Stimulated activated CD8-positive, alpha-beta memory T cell treated with anti-CD3 and anti-CD28 coated beads, Interleukin-4, amount 100 ng/mL, for 24 hours (primary cell): ENCODE results near the gene SS18L1.

Experiments
- DNase-seq: peaks from one replicate; pipeline ENCODE4 v3.0.0-alpha.2; 2020; ENCODE audit warnings: low read depth

SS18L1 gene

GRCh38 chr20:62226707-62227590 lies 83.4 kb downstream of the SS18L1 start:
- DNase-seq = no peak

GRCh38 chr20:62227591-62227976 lies 84.0 kb downstream of the SS18L1 start:
- DNase-seq = no peak

DNA sequence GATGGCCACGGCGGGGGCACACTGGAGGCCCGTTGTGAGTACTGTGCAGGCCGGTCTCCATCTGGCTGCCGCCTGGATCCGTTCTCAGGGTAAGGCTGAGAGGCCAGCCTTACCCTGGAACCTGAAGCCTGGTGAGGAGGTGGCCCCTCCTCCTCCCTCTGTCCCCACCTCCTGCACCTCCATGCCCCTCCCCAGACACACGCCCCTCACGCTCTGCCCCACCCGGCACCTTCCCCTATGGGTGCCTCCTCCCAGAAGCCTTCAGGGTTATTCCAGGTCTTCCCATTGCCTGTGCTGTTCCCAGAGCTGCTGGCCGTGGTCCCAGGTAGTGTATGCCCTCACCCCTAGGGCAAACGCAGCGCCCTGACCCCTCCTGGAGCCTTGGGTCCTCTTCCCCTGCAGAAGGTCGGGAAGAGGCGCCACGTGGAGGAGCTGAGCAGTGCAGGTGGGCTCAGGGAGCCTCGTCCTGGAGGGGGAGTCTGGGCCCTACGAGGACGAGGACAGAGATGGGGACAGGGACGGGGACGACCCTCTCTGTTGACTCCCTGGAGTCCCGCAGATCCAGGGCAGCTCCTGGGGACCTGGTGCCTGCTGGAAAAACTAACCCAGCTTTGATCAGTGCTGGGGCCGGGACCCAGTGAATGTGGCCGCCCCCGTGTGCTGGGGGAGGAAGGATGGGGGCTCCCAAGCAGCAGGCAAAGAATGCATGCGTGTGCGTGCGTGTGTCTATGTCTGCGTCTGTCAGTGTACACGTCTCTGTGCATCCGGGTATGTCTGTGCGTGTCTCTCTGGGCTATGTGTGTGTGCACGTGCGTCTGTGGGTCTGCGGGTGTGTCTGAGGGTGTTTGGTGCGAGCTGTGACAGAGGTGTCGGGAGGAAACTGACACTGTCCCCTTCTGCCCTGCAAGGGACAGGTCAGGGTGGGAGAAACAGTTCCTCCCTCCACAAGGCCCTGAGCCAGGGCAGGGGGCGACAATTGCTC lies 84.7 kb downstream of the SS18L1 start:
- DNase-seq = no peak

DNA sequence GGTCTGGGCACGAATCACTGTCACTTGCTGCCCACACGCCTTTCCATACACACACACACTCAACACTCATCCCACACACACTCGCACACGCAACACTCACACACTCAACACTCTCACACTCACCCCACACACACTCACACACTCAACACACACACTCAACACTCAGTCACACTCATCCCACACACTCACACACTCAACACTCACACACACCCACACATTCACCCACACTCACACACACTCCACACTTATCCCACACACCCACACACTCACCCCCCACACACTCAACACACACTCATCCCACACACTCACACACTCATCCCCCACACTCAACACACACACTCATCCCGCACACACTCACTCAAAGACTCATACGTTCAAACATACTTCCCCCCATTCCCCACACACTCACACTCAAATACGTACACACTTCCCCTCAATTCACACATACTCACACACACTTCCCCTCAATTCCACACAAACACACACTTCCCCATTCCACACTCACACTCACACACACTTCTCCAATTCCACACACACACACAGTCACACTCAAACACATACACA lies 85.5 kb downstream of the SS18L1 start:
- no peak for DNase-seq

GRCh38 chr20:62229667-62230066 lies 86.1 kb downstream of the SS18L1 start:
- no peak for DNase-seq

DNA sequence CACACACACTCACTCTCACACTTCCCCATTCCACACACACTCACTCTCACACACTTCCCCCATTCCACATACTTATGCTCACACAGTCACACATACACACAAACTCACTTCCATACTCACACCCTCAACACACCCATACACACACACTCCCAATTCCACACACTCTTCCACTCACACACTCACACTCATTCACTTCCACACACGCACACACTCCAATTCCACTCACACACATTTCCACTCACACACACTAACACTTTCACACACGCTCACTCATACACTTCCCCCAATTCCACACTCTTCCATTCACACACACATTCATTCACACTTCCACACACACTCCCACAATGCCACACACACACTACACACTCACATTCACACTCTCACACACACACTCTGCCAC lies 86.7 kb downstream of the SS18L1 start:
- DNase-seq = no peak

DNA sequence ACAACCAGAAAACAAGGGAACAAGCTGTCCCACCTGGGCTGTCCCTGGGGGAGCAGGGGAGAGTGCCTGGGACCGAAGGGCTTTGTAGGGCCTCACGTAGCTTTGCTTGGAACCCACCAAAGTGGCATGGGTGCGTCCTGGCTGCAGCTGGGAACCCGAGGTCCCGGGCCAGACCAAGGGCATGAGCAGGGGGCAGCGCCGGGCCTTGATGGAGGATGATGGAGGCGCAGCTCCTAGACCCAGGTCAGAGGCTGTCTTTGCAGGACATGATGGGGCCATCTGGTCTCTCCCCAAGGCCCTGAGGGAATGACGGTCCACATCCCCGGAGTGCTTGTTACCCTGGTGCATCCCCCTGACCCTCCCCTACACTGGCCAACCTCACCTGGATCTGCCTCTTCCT lies 87.1 kb downstream of the SS18L1 start:
- DNase-seq = no peak

DNA sequence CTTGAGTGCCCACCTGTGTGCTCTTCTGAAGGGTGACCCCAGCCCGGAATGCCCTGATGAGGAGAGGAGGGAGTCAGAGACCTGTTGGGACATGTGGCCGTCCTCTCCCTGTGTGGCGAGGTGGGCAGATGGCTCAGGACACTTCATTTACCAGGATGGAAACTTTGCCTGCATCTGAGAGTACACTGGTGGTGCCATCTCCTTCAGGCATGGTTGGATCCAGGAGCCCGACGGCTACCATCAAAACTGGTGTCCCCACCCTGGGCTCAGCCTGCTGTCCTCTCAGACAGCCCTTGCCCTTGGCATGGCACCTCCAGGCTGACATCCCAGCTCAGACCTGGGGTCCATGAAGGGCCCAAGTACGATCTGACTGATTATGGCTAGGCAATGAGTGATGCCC lies 87.7 kb downstream of the SS18L1 start:
- no peak for DNase-seq
